Aorta (tissue), 5 donors: ENCODE data around the gene TCTN3. TPM values are rescaled to one million over a fixed set of nuclear protein-coding genes. Genes with fewer than 3 reads are reported as not detected.
"Not testable (repeated sequence)": the region's sequence is repeated elsewhere in the genome, so short reads cannot be mapped to it uniquely, and the experiment has no call there.

ENCODE experiments used
- ATAC-seq: fragments of 200-7000 bp; cut with Tn5 transposase; one replicate; pipeline ENCODE4 v1.9.1; 2022; ENCODE audit warnings: moderate library complexity; ENCODE audit not compliant: low FRiP score
- DNase-seq, 2 donors: peaks; one replicate each; pipeline ENCODE4 v3.0.0-alpha.2; 2020
- H3K27ac ChIP-seq, 2 donors: one replicate each; pipeline ENCODE4 v1.5.1; 2013; ENCODE audit warnings: low read length in 2 of 2, mild to moderate bottlenecking in 2 of 2, moderate library complexity in 2 of 2, control low read depth in 1 of 2, inconsistent platforms in 1 of 2, low read depth in 1 of 2
- H3K27me3 ChIP-seq, 2 donors: one replicate each; pipeline ENCODE4 v1.6.1; 2013; ENCODE audit warnings: control low read depth in 1 of 2, low read length in 1 of 2, mild to moderate bottlenecking in 1 of 2, moderate library complexity in 1 of 2; ENCODE audit not compliant: insufficient read depth in 2 of 2, control insufficient read depth in 1 of 2
- H3K36me3 ChIP-seq, 2 donors: one replicate each; pipeline ENCODE4 v1.6.1; 2013; ENCODE audit warnings: control low read depth in 1 of 2, low read length in 1 of 2, mild to moderate bottlenecking in 1 of 2; ENCODE audit not compliant: insufficient read depth in 2 of 2, control insufficient read depth in 1 of 2
- H3K4me1 ChIP-seq, 2 donors: one replicate each; pipeline ENCODE4 v1.6.1; 2013; ENCODE audit warnings: low read length in 2 of 2, control low read depth in 1 of 2, mild to moderate bottlenecking in 1 of 2, moderate library complexity in 1 of 2; ENCODE audit not compliant: insufficient read depth in 2 of 2, control insufficient read depth in 1 of 2
- H3K4me3 ChIP-seq, 2 donors: one replicate each; pipeline ENCODE4 v1.5.1; 2013; ENCODE audit warnings: low read length in 2 of 2, control low read depth in 1 of 2, mild to moderate bottlenecking in 1 of 2
- H3K9me3 ChIP-seq: one replicate; pipeline ENCODE4 v1.6.1; 2013; ENCODE audit warnings: mild to moderate bottlenecking, low read length; ENCODE audit not compliant: control insufficient read depth
- WGBS, 2 donors: extraction: QIAGEN DNeasy Blood & Tissue Kit; methylation state at CpG; one replicate each; pipeline ENCODE4 v1.1.7; 2013; 5-methylcytosine and 5-hydroxymethylcytosine counted together
- intact Hi-C, 2 donors: fragments of 100-400 bp; cut with DNase I; formaldehyde crosslinking; loops; one replicate each; pipeline versions ENCODE4 v1.14.2 to v1.15.0; 2022
- polyA plus RNA-seq, 2 donors: library from polyadenylated mRNA; stranded (reverse); fragments of 200-250 nt; gene quantifications; one replicate each; pipeline ENCODE4 v1.2.3, GENCODE V29; 2013
- total RNA-seq, 2 donors: library from RNA; stranded (reverse); fragmentation: NEBNext Ultra II Directional; extraction: Animal tissue kit (Norgen Biotek cat#: 25700); gene quantifications; one replicate each; pipeline ENCODE4 v1.2.1, GENCODE V29; 2021
- donor health status: healthy with polysubstance abuse.
- donor health status: Bipolar disorder and iron deficiency.
- donor health status: DM: no; HTN: no; CAD: no.
- donor health status: DM: no; HTN: no; CAD: no.
- donor health status: DM: yes; HTN: yes; CAD: no.

Gene TCTN3
- total and polyA plus RNA-seq, 4 donors: 8.4 to 23.7 (median 21.0) TPM

- no peaks in the 10 kb centered on the region for H3K4me1 ChIP-seq
- H3K27me3 ChIP-seq: no peaks in the 10 kb centered on the region
- H3K9me3 ChIP-seq: peaks cover 3% of the 10 kb centered on the region
- 28 to 34% methylated on average over 4 of the region's 4 CpGs for WGBS, 2 donors
- intact Hi-C loops: no loop called here
- no peak for DNase-seq
- H3K36me3 ChIP-seq: no peaks in the 10 kb centered on the region
- no peak for ATAC-seq
- no peak overlapping the region for H3K27ac ChIP-seq
- no peak overlapping the region for H3K4me3 ChIP-seq
These were observed 34.8 kb upstream of the TCTN3 start for GRCh38 chr10:95728526-95728925.

GRCh38 chr10:95722496-95722895, 28.8 kb upstream of the TCTN3 start:
- DNase-seq, H3K27ac ChIP-seq, intact Hi-C loops, H3K4me1 ChIP-seq, H3K36me3 ChIP-seq, ATAC-seq, H3K27me3 ChIP-seq, H3K9me3 ChIP-seq, H3K4me3 ChIP-seq: not testable (repeated sequence)
- WGBS, 2 donors: 90 to 95% methylated on average over 4 of the region's 4 CpGs

- H3K27me3 ChIP-seq, H3K4me1 ChIP-seq, DNase-seq, ATAC-seq, H3K4me3 ChIP-seq, H3K9me3 ChIP-seq, H3K36me3 ChIP-seq, H3K27ac ChIP-seq, intact Hi-C loops: not testable (repeated sequence)
- WGBS, 2 donors: 90 to 91% methylated on average over 7 of the region's 7 CpGs
These were observed 27.0 kb upstream of the TCTN3 start for GRCh38 chr10:95720745-95721144.

- intact Hi-C loops: no loop called here
- no peaks in the 10 kb centered on the region for H3K27me3 ChIP-seq
- no peaks in the 10 kb centered on the region for H3K36me3 ChIP-seq
- H3K4me1 ChIP-seq: no peaks in the 10 kb centered on the region
- 85 to 91% methylated on average over 2 of the region's 2 CpGs for whole genome bisulfite sequencing, 2 donors
- H3K9me3 ChIP-seq: no peaks in the 10 kb centered on the region
- no peak for DNase-seq
- no peak for ATAC-seq
- H3K4me3 ChIP-seq: no peak overlapping the region
- no peak overlapping the region for H3K27ac ChIP-seq
These were observed 23.1 kb upstream of the TCTN3 start for GRCh38 chr10:95716866-95717265.

- no peaks in the 10 kb centered on the region for H3K27me3 ChIP-seq
- H3K4me1 ChIP-seq: no peaks in the 10 kb centered on the region
- H3K4me3 ChIP-seq: no peak overlapping the region
- 93 to 95% methylated on average over 3 of the region's 3 CpGs for WGBS, 2 donors
- ATAC-seq (no peak), DNase-seq (no peak)
- H3K9me3 ChIP-seq: no peaks in the 10 kb centered on the region
- no peaks in the 10 kb centered on the region for H3K36me3 ChIP-seq
- intact Hi-C loops: no loop called here
- H3K27ac ChIP-seq: no peak overlapping the region
These were observed 22.7 kb upstream of the TCTN3 start for GRCh38 chr10:95716466-95716865.

GRCh38 chr10:95711492-95711891, 17.8 kb upstream of the TCTN3 start:
- WGBS, 2 donors: 93 to 94% methylated on average over 4 of the region's 4 CpGs
- H3K27me3 ChIP-seq: no peaks in the 10 kb centered on the region
- H3K27ac ChIP-seq: no peak overlapping the region
- no peaks in the 10 kb centered on the region for H3K4me1 ChIP-seq
- H3K9me3 ChIP-seq: no peaks in the 10 kb centered on the region
- no peak for ATAC-seq
- intact Hi-C loops: no loop called here
- DNase-seq: no peak
- no peaks in the 10 kb centered on the region for H3K36me3 ChIP-seq
- H3K4me3 ChIP-seq: no peak overlapping the region

GRCh38 chr10:95706990-95707389, 13.3 kb upstream of the TCTN3 start:
- H3K27ac ChIP-seq: no peak overlapping the region
- no peak overlapping the region for H3K4me3 ChIP-seq
- no peaks in the 10 kb centered on the region for H3K36me3 ChIP-seq
- WGBS, 2 donors: 91 to 96% methylated on average over 7 of the region's 7 CpGs
- DNase-seq: no peak
- no peaks in the 10 kb centered on the region for H3K4me1 ChIP-seq
- H3K27me3 ChIP-seq: no peaks in the 10 kb centered on the region
- ATAC-seq: peak; percentile 38
- intact Hi-C loops: no loop called here
- H3K9me3 ChIP-seq: no peaks in the 10 kb centered on the region

GRCh38 chr10:95706573-95706972, 12.8 kb upstream of the TCTN3 start:
- Histone ChIP-seq H3K36me3 (no peaks in the 10 kb centered on the region), H3K9me3 (no peaks in the 10 kb centered on the region), H3K4me1 (no peaks in the 10 kb centered on the region), H3K27ac (no peak overlapping the region), H3K4me3 (no peak overlapping the region), H3K27me3 (no peaks in the 10 kb centered on the region)
- ATAC-seq (no peak), DNase-seq (no peak)
- intact Hi-C loops: no loop called here
- 47% methylated on average over 6 of the region's 6 CpGs for WGBS, 2 donors

GRCh38 chr10:95698415-95698814, 4.7 kb upstream of the TCTN3 start:
- no peak for DNase-seq
- Histone ChIP-seq H3K9me3 (no peaks in the 10 kb centered on the region), H3K4me1 (no peaks in the 10 kb centered on the region), H3K27me3 (no peaks in the 10 kb centered on the region), H3K4me3 (no peak overlapping the region), H3K27ac (no peak overlapping the region), H3K36me3 (no peaks in the 10 kb centered on the region)
- intact Hi-C loops: loop anchor here in 1 of 2 donors (5.0 kb wide), 1 partner anchor 49 kb away; no protein-coding TSS in a partner anchor
- ATAC-seq: no peak
- 46 to 48% methylated on average over 2 of the region's 2 CpGs for WGBS, 2 donors
